K562 (cell line): ENCODE data around the gene TNFSF9. TPM values are rescaled to one million over a fixed set of nuclear protein-coding genes. Genes with fewer than 3 reads are reported as not detected.

Source experiments
- ATAC-seq: fragments of 200-7000 bp; cut with Tn5 transposase; 3 replicates; pipeline ENCODE4 v1.9.1; 2020; ENCODE audit warnings: moderate library complexity
- BruUV-seq: library from RNA; stranded (reverse); fragments of 400-500 nt; replicated peaks from 2 replicates; lab custom pipeline; 2021; lab: Mats Ljungman, UMichigan
- CTCF ChIA-PET: fragments of 300-600 bp; formaldehyde crosslinking; extraction: SDS; loops from one replicate; lab custom pipeline; 2021; ENCODE audit warnings: low intra/inter-chr PET ratio; lab: Yijun Ruan, JAX
- POLR2A ChIA-PET: fragments of 300-600, 350-650 bp; sonication (Branson Sonifier 250); formaldehyde crosslinking; extraction: SDS; loops from one replicate; lab custom pipeline; 2021; ENCODE audit warnings: antibody characterized with exemption, inconsistent platforms; lab: Yijun Ruan, JAX
- DNase-seq, 4 experiments: peaks; one replicate each; pipeline versions ENCODE4 v3.0.0 to v3.0.0-alpha.2; 2011 to 2018; ENCODE audit warnings: low spot score in 3 of 4, mixed read lengths in 3 of 4; ENCODE audit errors: extremely low read depth in 1 of 4
- FAIRE-seq: peaks from 2 replicates; lab custom pipeline; 2011; peaks lifted over from hg19 to GRCh38; lab: Jason Lieb, UNC
- H2AFZ ChIP-seq: 2 replicates; pipeline ENCODE4 v1.6.0; 2011; ENCODE audit warnings: low read depth, low read length, control low read depth, inconsistent platforms
- H3K27ac ChIP-seq: fragments of 200-600 bp; 3 replicates; pipeline ENCODE4 v1.8.0; 2011; ENCODE audit warnings: low read depth, mild to moderate bottlenecking, control low read depth, inconsistent platforms, low read length, moderate library complexity, mixed read lengths; ENCODE audit errors: extremely low read depth
- H3K27me3 ChIP-seq, 2 experiments: fragments of 300-600 bp in 1 of 2; 2 replicates in 1 of 2; 3 replicates in 1 of 2; pipeline versions ENCODE4 v1.6.0 to v1.8.0; 2011; ENCODE audit warnings: inconsistent platforms in 2 of 2, low read length in 2 of 2, mild to moderate bottlenecking in 1 of 2, mixed read lengths in 1 of 2, moderate library complexity in 1 of 2; ENCODE audit not compliant: control insufficient read depth in 2 of 2, insufficient read depth in 2 of 2
- H3K36me3 ChIP-seq: fragments of 300-600 bp; 3 replicates; pipeline ENCODE4 v1.8.0; 2011; ENCODE audit warnings: mild to moderate bottlenecking, low read length, inconsistent platforms; ENCODE audit not compliant: control insufficient read depth, insufficient read depth
- H3K4me1 ChIP-seq, 2 experiments: fragments of 200-600 bp in 1 of 2; replicated peaks in 1 of 2; 2 replicates in 1 of 2; 3 replicates in 1 of 2; pipeline versions ENCODE4 v1.5.1 to v1.8.0; 2011; ENCODE audit warnings: inconsistent platforms in 2 of 2, low read length in 2 of 2, mild to moderate bottlenecking in 1 of 2, mixed read lengths in 1 of 2, moderate library complexity in 1 of 2; ENCODE audit not compliant: control insufficient read depth in 2 of 2, insufficient read depth in 2 of 2
- H3K4me2 ChIP-seq: 2 replicates; pipeline ENCODE4 v1.6.1; 2011; ENCODE audit warnings: low read length, control low read depth, inconsistent platforms, mixed read lengths; ENCODE audit not compliant: insufficient read depth
- H3K4me3 ChIP-seq: fragments of 200-600 bp; sonication (generic), shearing (Covaris generic); 2 replicates; pipeline ENCODE4 v1.5.1; 2016; ENCODE audit warnings: control low read depth, inconsistent platforms
- H3K79me2 ChIP-seq: fragments of 200-600 bp; 3 replicates; pipeline ENCODE4 v1.8.0; 2011; ENCODE audit warnings: low read length, inconsistent platforms; ENCODE audit not compliant: control insufficient read depth, insufficient read depth
- H3K9ac ChIP-seq, 2 experiments: 2 replicates each; pipeline versions ENCODE4 v1.6.0 to v1.6.1; 2011; ENCODE audit warnings: low read depth in 2 of 2, low read length in 2 of 2, control low read depth in 1 of 2, inconsistent platforms in 1 of 2, mild to moderate bottlenecking in 1 of 2, mixed read lengths in 1 of 2; ENCODE audit not compliant: insufficient read depth in 1 of 2
- H3K9me1 ChIP-seq: one replicate; pipeline ENCODE4 v1.6.0; 2011; ENCODE audit warnings: inconsistent platforms, mild to moderate bottlenecking, low read length, moderate library complexity; ENCODE audit not compliant: control insufficient read depth, insufficient read depth
- H3K9me3 ChIP-seq: replicated peaks from 2 replicates; pipeline ENCODE4 v1.5.1; 2011; ENCODE audit warnings: low read depth, low read length, inconsistent platforms; ENCODE audit not compliant: control insufficient read depth, insufficient read depth
- H4K20me1 ChIP-seq: replicated peaks from 2 replicates; pipeline ENCODE4 v1.6.1; 2011; ENCODE audit warnings: low read length, inconsistent platforms, mixed read lengths; ENCODE audit not compliant: control insufficient read depth, insufficient read depth
- ATF3 ChIP-seq, 2 experiments: fragments of 450-650 bp in 1 of 2; sonication (generic) in 1 of 2; formaldehyde crosslinking in 1 of 2; IDR thresholded peaks in 1 of 2; conservative IDR thresholded peaks in 1 of 2; 2 replicates each; pipeline versions ENCODE4 v1.6.1 to v1.8.1; 2016 to 2023; ENCODE audit warnings: mild to moderate bottlenecking in 2 of 2, moderate library complexity in 2 of 2, inconsistent platforms in 1 of 2, missing genetic modification reagents in 1 of 2
- BCL6 ChIP-seq: fragments of 250-450 bp; sonication (Bioruptor Pico); IDR thresholded peaks from 2 replicates; pipeline ENCODE4 v1.4.0; 2020
- BHLHE40 ChIP-seq: IDR thresholded peaks from 2 replicates; pipeline ENCODE4 v1.6.1; 2011; ENCODE audit warnings: low read length, improper control_type of control experiment
- BRF1 ChIP-seq: IDR thresholded peaks from 3 replicates; pipeline ENCODE4 v1.6.1; 2011; ENCODE audit warnings: borderline replicate concordance, mild to moderate bottlenecking; ENCODE audit not compliant: insufficient read length; ENCODE audit errors: extremely low read depth
- CXXC5 ChIP-seq: fragments of 250-450 bp; sonication (Bioruptor Pico); IDR thresholded peaks from 2 replicates; pipeline ENCODE4 v1.8.0; 2022; ENCODE audit warnings: inconsistent platforms, mild to moderate bottlenecking, moderate library complexity
- HCFC1 ChIP-seq: IDR thresholded peaks from 2 replicates; pipeline ENCODE4 v1.6.1; 2012; ENCODE audit warnings: low read depth, low read length, improper control_type of control experiment
- MAFK ChIP-seq: IDR thresholded peaks from 2 replicates; pipeline ENCODE4 v1.6.1; 2011; ENCODE audit warnings: low read length, improper control_type of control experiment
- NFXL1 ChIP-seq: fragments of 450-650 bp; formaldehyde crosslinking; IDR thresholded peaks from 2 replicates; pipeline ENCODE4 v1.4.0; 2021; ENCODE audit warnings: mild to moderate bottlenecking
- SRSF1 ChIP-seq: fragments of 200-400 bp; formaldehyde crosslinking; IDR thresholded peaks from 2 replicates; pipeline ENCODE4 v1.6.1; 2017; ENCODE audit warnings: mild to moderate bottlenecking, low read depth, low read length, moderate library complexity
- TAF7 ChIP-seq: fragments of 450-650 bp; IDR thresholded peaks from 2 replicates; pipeline ENCODE4 v1.6.1; 2016; ENCODE audit warnings: missing genetic modification characterization, missing compliant biosample characterization
- TCF7 ChIP-seq: sonication (generic); IDR thresholded peaks from 2 replicates; pipeline ENCODE4 v1.6.1; 2016; ENCODE audit warnings: antibody characterized with exemption, borderline replicate concordance
- TSC22D4 ChIP-seq: fragments of 450-650 bp; IDR thresholded peaks from 2 replicates; pipeline ENCODE4 v1.6.1; 2016; ENCODE audit warnings: missing genetic modification characterization, missing biosample characterization, control low read depth
- ZBTB8A ChIP-seq: fragments of 450-650 bp; IDR thresholded peaks from 2 replicates; pipeline ENCODE4 v1.6.1; 2018; ENCODE audit warnings: mild to moderate bottlenecking, moderate library complexity; ENCODE audit not compliant: partially characterized antibody
- ZNF174 ChIP-seq: fragments of 250-450 bp; sonication (Bioruptor Pico); IDR thresholded peaks from 2 replicates; pipeline ENCODE4 v1.4.0; 2020; ENCODE audit warnings: mild to moderate bottlenecking
- ZNF318 ChIP-seq, 2 experiments: fragments of 450-650 bp; IDR thresholded peaks; 2 replicates each; pipeline ENCODE4 v1.6.1; 2016; ENCODE audit warnings: mild to moderate bottlenecking in 2 of 2, borderline replicate concordance in 1 of 2, low read depth in 1 of 2, moderate library complexity in 1 of 2
- WGBS: fragments of 100-300 bp; shearing (Covaris generic); methylation state at CpG from one replicate; pipeline ENCODE4 v1.1.6; 2016; ENCODE audit warnings: low coverage, mixed read lengths; ENCODE audit not compliant: insufficient coverage; ENCODE audit errors: missing lambda C conversion rate; 5-methylcytosine and 5-hydroxymethylcytosine counted together
- in situ Hi-C: fragments of 300-500 bp; cut with MboI; formaldehyde crosslinking; loops from 4 replicates; pipeline ENCODE4 v1.15.0; 2018; ENCODE audit warnings: inconsistent platforms, mixed read lengths
- intact Hi-C: fragments of 100-400 bp; cut with micrococcal nuclease; formaldehyde crosslinking; loops from 2 replicates; pipeline ENCODE4 v1.14.2; 2022
- polyA plus RNA-seq, 8 experiments: library from polyadenylated mRNA; depleted of rRNA in 4 of 8; stranded (reverse) in 5 of 8; unstranded in 3 of 8; fragments of >200 nt; fragmentation: Nextera tagmentation in 2 of 8; fragmentation: Illumina TruSeq in 1 of 8; extraction: Ambion mirVana in 2 of 8; extraction: Trizol in 1 of 8; gene quantifications; 2 replicates each; pipeline versions ENCODE4 v1.2.1 to v1.2.3, GENCODE V29; 2011 to 2014; ENCODE audit warnings: inconsistent platforms in 1 of 8, missing spikeins in 1 of 8
- total RNA-seq, 7 experiments: library from RNA; depleted of rRNA in 6 of 7; stranded (reverse); fragments of >200 nt in 6 of 7; fragmentation: Illumina TruSeq in 2 of 7; extraction: Trizol in 2 of 7; gene quantifications; 2 replicates each; pipeline versions ENCODE4 v1.2.1 to v1.2.3, GENCODE V29; 2011 to 2021; ENCODE audit warnings: low replicate concordance in 1 of 7

TNFSF9 gene
- total and polyA plus RNA-seq, 9 of the 15 experiments (the other 6 are each of a cell fraction or from before 2014, with no cell fraction given) = 1.4 to 17.9 (median 6.5) TPM

- in situ Hi-C loops = no loop called here
- no peak overlapping the region for H3K9ac ChIP-seq
- intact Hi-C loops = no loop called here
- POLR2A ChIA-PET = interaction anchor here (0.7 to 2.9 kb wide), 4 partner anchors 8 to 96 kb away, joined by 3 to 17 read pairs (median 3); partner anchors contain the start of gene TNFSF9
- H2AFZ ChIP-seq = no peak overlapping the region
- no peaks in the 10 kb centered on the region for H3K79me2 ChIP-seq
- peaks cover 2 to 5% of the 10 kb centered on the region in 2 experiments; a peak in 2 of 5 replicates for H3K4me1 ChIP-seq
- 56% methylated on average over 6 of the region's 6 CpGs for WGBS
- H3K4me2 ChIP-seq = no peak overlapping the region
- H3K4me3 ChIP-seq = no peak overlapping the region
- H4K20me1 ChIP-seq = no peaks in the 10 kb centered on the region
- H3K27ac ChIP-seq = no peak overlapping the region
- no peak for ATAC-seq
- BruUV-seq = no TSS peak
- FAIRE-seq = no peak
- peaks cover 17% of the 10 kb centered on the region for H3K36me3 ChIP-seq
- CTCF ChIA-PET = interaction anchor here (0.6 kb wide), 2 partner anchors 38 to 1707 kb away, joined by 3 to 4 read pairs; no protein-coding TSS in a partner anchor
- H3K9me3 ChIP-seq = peaks cover 4% of the 10 kb centered on the region
- no peaks in the 10 kb centered on the region for H3K27me3 ChIP-seq
- no peak for DNase-seq
- no peaks in the 10 kb centered on the region for H3K9me1 ChIP-seq
- TF ChIP-seq TSC22D4 (tag) (no peak), SRSF1 (no peak), BCL6 (CRISPR knock-in tag) (no peak), ATF3 (IDR thresholded peaks at IDR 0.05) (no peak), ATF3 (CRISPR knock-in tag; conservative IDR thresholded peaks at IDR 0.05) (no peak), HCFC1 (no peak), CXXC5 (CRISPR knock-in tag) (no peak), ZNF318 (IDR thresholded peaks at IDR 0.05; ENCODE audit: borderline replicate concordance in 1 of 2, low read depth in 1 of 2) (no peak), MAFK (no peak), NFXL1 (CRISPR knock-in tag) (no peak), BHLHE40 (no peak), TAF7 (tag) (no peak), ZBTB8A (no peak), BRF1 (no peak), ZNF174 (CRISPR knock-in tag) (no peak), TCF7 (no peak)
These were observed 8.7 kb downstream of the TNFSF9 start for GRCh38 chr19:6539514-6539913.
